Measurements from ENCODE around the gene SLFN12L. TPM values are rescaled to one million over a fixed set of nuclear protein-coding genes. Genes with fewer than 3 reads are reported as not detected.

Gene SLFN12L
- total and polyA plus RNA-seq, 9 of the 15 experiments (the other 6 are each of a cell fraction or from before 2014, with no cell fraction given): 0.04 to 0.31 (median 0.08) TPM; not detected in 3

DNA sequence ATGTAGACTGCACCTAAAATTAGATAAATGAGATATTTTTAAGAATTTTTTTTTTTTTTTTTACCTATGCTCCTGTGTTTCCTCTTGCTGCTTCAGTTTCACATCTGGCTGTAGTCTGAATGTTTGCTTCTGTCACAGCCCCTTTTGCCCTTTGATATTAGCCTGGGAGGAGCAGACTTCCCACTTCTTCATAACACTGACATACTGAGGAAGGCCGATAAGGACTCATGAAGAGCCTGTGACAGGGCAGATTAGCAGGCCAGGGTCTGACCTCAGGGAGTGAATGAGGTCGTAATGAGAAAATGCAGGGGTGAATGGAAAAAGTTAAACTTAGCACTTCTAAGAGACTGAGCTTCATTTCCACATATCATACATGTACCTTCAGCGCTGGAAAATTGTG is 23.2 kb upstream of the SLFN12L start, which contains the start of gene SLFN14 (continued):
- TF ChIP-seq, protein P1, sequence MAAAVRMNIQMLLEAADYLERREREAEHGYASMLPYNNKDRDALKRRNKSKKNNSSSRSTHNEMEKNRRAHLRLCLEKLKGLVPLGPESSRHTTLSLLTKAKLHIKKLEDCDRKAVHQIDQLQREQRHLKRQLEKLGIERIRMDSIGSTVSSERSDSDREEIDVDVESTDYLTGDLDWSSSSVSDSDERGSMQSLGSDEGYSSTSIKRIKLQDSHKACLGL (CRISPR knock-in tag; IDR thresholded peaks at IDR 0.05; ENCODE audit: borderline replicate concordance, poor library complexity, severe bottlenecking): no peak
- TF ChIP-seq, protein P2, sequence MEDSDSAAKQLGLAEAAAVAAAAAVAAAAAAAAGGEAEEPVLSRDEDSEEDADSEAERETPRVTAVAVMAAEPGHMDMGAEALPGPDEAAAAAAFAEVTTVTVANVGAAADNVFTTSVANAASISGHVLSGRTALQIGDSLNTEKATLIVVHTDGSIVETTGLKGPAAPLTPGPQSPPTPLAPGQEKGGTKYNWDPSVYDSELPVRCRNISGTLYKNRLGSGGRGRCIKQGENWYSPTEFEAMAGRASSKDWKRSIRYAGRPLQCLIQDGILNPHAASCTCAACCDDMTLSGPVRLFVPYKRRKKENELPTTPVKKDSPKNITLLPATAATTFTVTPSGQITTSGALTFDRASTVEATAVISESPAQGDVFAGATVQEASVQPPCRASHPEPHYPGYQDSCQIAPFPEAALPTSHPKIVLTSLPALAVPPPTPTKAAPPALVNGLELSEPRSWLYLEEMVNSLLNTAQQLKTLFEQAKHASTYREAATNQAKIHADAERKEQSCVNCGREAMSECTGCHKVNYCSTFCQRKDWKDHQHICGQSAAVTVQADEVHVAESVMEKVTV (CRISPR knock-in tag; IDR thresholded peaks at IDR 0.05): no peak
- TF ChIP-seq NFRKB (IDR thresholded peaks at IDR 0.05; ENCODE audit: low read depth) (no peak; the same call in 1 of the 2 replicates), ZNF212 (CRISPR knock-in tag; IDR thresholded peaks at IDR 0.05) (no peak), C11orf30 (IDR thresholded peaks at IDR 0.05; ENCODE audit: low read depth) (peak; percentile 45; the same call in 1 of the 2 replicates), ZNF584 (CRISPR knock-in tag; IDR thresholded peaks at IDR 0.05; ENCODE audit: low read depth) (peak; percentile 72), MCM3 (IDR thresholded peaks at IDR 0.05) (no peak), POU5F1 (IDR thresholded peaks at IDR 0.05; ENCODE audit: borderline replicate concordance, low read depth, low read length, partially characterized antibody) (no peak), ZNF445 (CRISPR knock-in tag; IDR thresholded peaks at IDR 0.05; ENCODE audit: low read depth) (no peak), PHB2 (IDR thresholded peaks at IDR 0.05; ENCODE audit: low read depth) (peak; percentile 96), PHTF2 (CRISPR knock-in tag; IDR thresholded peaks at IDR 0.05) (no peak), ZNF589 (CRISPR knock-in tag; IDR thresholded peaks at IDR 0.05; ENCODE audit: low read depth) (peak; percentile 96), SRSF7 (optimal IDR thresholded peaks at IDR 0.05; ENCODE audit: low read depth, low read length) (no peak), ZNF76 (CRISPR knock-in tag; IDR thresholded peaks at IDR 0.05; ENCODE audit: borderline replicate concordance) (no peak), HNRNPL (IDR thresholded peaks at IDR 0.05; ENCODE audit: low read depth, low read length) (no peak), SP2 (IDR thresholded peaks at IDR 0.05; ENCODE audit: extremely low read depth, low read depth, low read length, poor library complexity, severe bottlenecking) (no peak), MTA1 (IDR thresholded peaks at IDR 0.05; ENCODE audit: borderline replicate concordance) (peak; percentile 89), SMAD3 (CRISPR knock-in tag; conservative IDR thresholded peaks at IDR 0.05) (peak; percentile 80; the same call in 1 of the 2 replicates), TBL1XR1 (IDR thresholded peaks at IDR 0.05; ENCODE audit: low read length in 2 of 2) (peak; percentile 95 to 98), TCF7 (IDR thresholded peaks at IDR 0.05; ENCODE audit: borderline replicate concordance) (peak; percentile 80; the same call in 1 of the 2 replicates), RCOR1 (IDR thresholded peaks at IDR 0.05; ENCODE audit: borderline replicate concordance in 1 of 2, low read depth in 2 of 2, low read length in 2 of 2) (peak; percentile 52 to 96; a peak in 3 of 4 replicates), NFXL1 (CRISPR knock-in tag; IDR thresholded peaks at IDR 0.05) (no peak), SMC3 (conservative IDR thresholded peaks at IDR 0.05; ENCODE audit: insufficient read depth, low read depth, low read length) (no peak), ESRRA (IDR thresholded peaks at IDR 0.05; ENCODE audit: borderline replicate concordance, low read depth) (peak; percentile 86), EP400 (IDR thresholded peaks at IDR 0.05) (peak; percentile 63)
- TF ChIP-seq, protein P3, sequence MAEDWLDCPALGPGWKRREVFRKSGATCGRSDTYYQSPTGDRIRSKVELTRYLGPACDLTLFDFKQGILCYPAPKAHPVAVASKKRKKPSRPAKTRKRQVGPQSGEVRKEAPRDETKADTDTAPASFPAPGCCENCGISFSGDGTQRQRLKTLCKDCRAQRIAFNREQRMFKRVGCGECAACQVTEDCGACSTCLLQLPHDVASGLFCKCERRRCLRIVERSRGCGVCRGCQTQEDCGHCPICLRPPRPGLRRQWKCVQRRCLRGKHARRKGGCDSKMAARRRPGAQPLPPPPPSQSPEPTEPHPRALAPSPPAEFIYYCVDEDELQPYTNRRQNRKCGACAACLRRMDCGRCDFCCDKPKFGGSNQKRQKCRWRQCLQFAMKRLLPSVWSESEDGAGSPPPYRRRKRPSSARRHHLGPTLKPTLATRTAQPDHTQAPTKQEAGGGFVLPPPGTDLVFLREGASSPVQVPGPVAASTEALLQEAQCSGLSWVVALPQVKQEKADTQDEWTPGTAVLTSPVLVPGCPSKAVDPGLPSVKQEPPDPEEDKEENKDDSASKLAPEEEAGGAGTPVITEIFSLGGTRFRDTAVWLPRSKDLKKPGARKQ (CRISPR knock-in tag; IDR thresholded peaks at IDR 0.05): no peak

Measured in K562 (cell line).